ENCODE data around the gene FAHD2B.
"Not testable (repeated sequence)": the region's sequence is repeated elsewhere in the genome, so short reads cannot be mapped to it uniquely, and the experiment has no call there.

FAHD2B gene

GRCh38 chr2:97113050-97113881 lies 18.6 kb upstream of the FAHD2B start, which contains the start of gene ANKRD36:
Gene ANKRD36 (plus strand): TSS chr2:97113153. CDS start chr2:97113740, 587 bp downstream.
- not testable (repeated sequence) for H3K27me3 ChIP-seq (ENCODE audit: insufficient read depth, low read length); H3K79me2 ChIP-seq (ENCODE audit: control insufficient read depth, insufficient read depth, low read length, poor library complexity); H3K36me3 ChIP-seq (ENCODE audit: control insufficient read depth in 1 of 2, insufficient read depth in 2 of 2, low read length in 2 of 2); H2AK5ac ChIP-seq (ENCODE audit: low read length); H3K79me1 ChIP-seq (ENCODE audit: low read length); H3K23ac ChIP-seq (ENCODE audit: low read length); H3K9me3 ChIP-seq (ENCODE audit: insufficient read depth, low read depth, low read length); H3K4me1 ChIP-seq (ENCODE audit: control insufficient read depth in 1 of 2, insufficient read depth in 2 of 2, low read length in 2 of 2)
- Histone ChIP-seq H2AFZ (ENCODE audit: insufficient read depth, low read length, poor library complexity) (peak within 1 kb of the TSS; percentile 86), H4K8ac (ENCODE audit: low read depth, low read length) (peak within 1 kb of the TSS; percentile 98), H4K91ac (ENCODE audit: low read depth, low read length) (peak within 1 kb of the TSS; percentile 94), H3K4ac (ENCODE audit: low read depth, low read length) (peak within 1 kb of the TSS; percentile 58), H3K4me3 (ENCODE audit: low read depth, low read length) (peak within 1 kb of the TSS; percentile 81), H3K18ac (ENCODE audit: low read length) (peak within 1 kb of the TSS; percentile 97), H2BK5ac (ENCODE audit: low read depth, low read length, poor library complexity) (peak within 1 kb of the TSS; percentile 80), H3K14ac (ENCODE audit: low read length) (peak within 1 kb of the TSS; percentile 89), H2BK120ac (ENCODE audit: insufficient read depth, low read length, poor library complexity) (peak within 1 kb of the TSS; percentile 75), H2BK12ac (ENCODE audit: low read length) (peak within 1 kb of the TSS; percentile 23), H3K27ac (ENCODE audit: low read depth, low read length) (peak within 1 kb of the TSS; percentile 76), H3K9ac (ENCODE audit: low read length) (peak within 1 kb of the TSS; percentile 93), H3K4me2 (ENCODE audit: low read length) (peak within 1 kb of the TSS; percentile 100), H4K12ac (ENCODE audit: low read depth, low read length) (peak within 1 kb of the TSS; percentile 96)
- peak; percentile 33 to 61 for DNase-seq
- no CpG with 5 or more reads among the region's 74 CpGs for WGBS (ENCODE audit: extremely low coverage, insufficient coverage, insufficient read length)

GRCh38 chr2:97112320-97113049 lies 17.8 kb upstream of the FAHD2B start:
- Histone ChIP-seq H3K27ac (ENCODE audit: low read depth, low read length) (peak overlapping the region; percentile 54), H4K91ac (ENCODE audit: low read depth, low read length) (peak overlapping the region; percentile 77), H3K14ac (ENCODE audit: low read length) (peak overlapping the region; percentile 57), H2AFZ (ENCODE audit: insufficient read depth, low read length, poor library complexity) (peak overlapping the region; percentile 86), H3K4me2 (ENCODE audit: low read length) (peak overlapping the region; percentile 100), H3K9ac (ENCODE audit: low read length) (peak overlapping the region; percentile 93), H4K12ac (ENCODE audit: low read depth, low read length) (peak overlapping the region; percentile 79), H3K4me3 (ENCODE audit: low read depth, low read length) (peak overlapping the region; percentile 81), H2BK12ac (ENCODE audit: low read length) (peak overlapping the region; percentile 23), H4K8ac (ENCODE audit: low read depth, low read length) (peak overlapping the region; percentile 52)
- DNase-seq: peak; percentile 24 to 50
- not testable (repeated sequence) for H3K4me1 ChIP-seq (ENCODE audit: control insufficient read depth in 1 of 2, insufficient read depth in 2 of 2, low read length in 2 of 2); H3K27me3 ChIP-seq (ENCODE audit: insufficient read depth, low read length); H3K4ac ChIP-seq (ENCODE audit: low read depth, low read length); H2BK120ac ChIP-seq (ENCODE audit: insufficient read depth, low read length, poor library complexity); H3K23ac ChIP-seq (ENCODE audit: low read length); H2BK5ac ChIP-seq (ENCODE audit: low read depth, low read length, poor library complexity); H3K36me3 ChIP-seq (ENCODE audit: control insufficient read depth in 1 of 2, insufficient read depth in 2 of 2, low read length in 2 of 2); H3K9me3 ChIP-seq (ENCODE audit: insufficient read depth, low read depth, low read length); H3K18ac ChIP-seq (ENCODE audit: low read length); H2AK5ac ChIP-seq (ENCODE audit: low read length); H3K79me1 ChIP-seq (ENCODE audit: low read length); H3K79me2 ChIP-seq (ENCODE audit: control insufficient read depth, insufficient read depth, low read length, poor library complexity)
- no CpG with 5 or more reads among the region's 44 CpGs for WGBS (ENCODE audit: extremely low coverage, insufficient coverage, insufficient read length)

- not testable (repeated sequence) for H3K9me3 ChIP-seq (ENCODE audit: insufficient read depth, low read depth, low read length); H2AK5ac ChIP-seq (ENCODE audit: low read length); DNase-seq; H3K4me2 ChIP-seq (ENCODE audit: low read length); H3K4me3 ChIP-seq (ENCODE audit: low read depth, low read length); H3K4ac ChIP-seq (ENCODE audit: low read depth, low read length); H3K9ac ChIP-seq (ENCODE audit: low read length); H3K27ac ChIP-seq (ENCODE audit: low read depth, low read length); H3K36me3 ChIP-seq (ENCODE audit: control insufficient read depth in 1 of 2, insufficient read depth in 2 of 2, low read length in 2 of 2); H2BK12ac ChIP-seq (ENCODE audit: low read length); H4K8ac ChIP-seq (ENCODE audit: low read depth, low read length); H3K23ac ChIP-seq (ENCODE audit: low read length); H3K14ac ChIP-seq (ENCODE audit: low read length); H3K18ac ChIP-seq (ENCODE audit: low read length); H3K27me3 ChIP-seq (ENCODE audit: insufficient read depth, low read length); H3K79me2 ChIP-seq (ENCODE audit: control insufficient read depth, insufficient read depth, low read length, poor library complexity); H2BK120ac ChIP-seq (ENCODE audit: insufficient read depth, low read length, poor library complexity); H3K79me1 ChIP-seq (ENCODE audit: low read length); H3K4me1 ChIP-seq (ENCODE audit: control insufficient read depth in 1 of 2, insufficient read depth in 2 of 2, low read length in 2 of 2); H2BK5ac ChIP-seq (ENCODE audit: low read depth, low read length, poor library complexity); H4K12ac ChIP-seq (ENCODE audit: low read depth, low read length); H2AFZ ChIP-seq (ENCODE audit: insufficient read depth, low read length, poor library complexity); H4K91ac ChIP-seq (ENCODE audit: low read depth, low read length)
- no CpG with 5 or more reads among the region's 9 CpGs for WGBS (ENCODE audit: extremely low coverage, insufficient coverage, insufficient read length)
These were observed 16.6 kb upstream of the FAHD2B start for GRCh38 chr2:97111246-97111645.

GRCh38 chr2:97106878-97107277 lies 12.2 kb upstream of the FAHD2B start:
- H3K79me1 ChIP-seq (ENCODE audit: low read length); H2AK5ac ChIP-seq (ENCODE audit: low read length); H2BK120ac ChIP-seq (ENCODE audit: insufficient read depth, low read length, poor library complexity); H2BK5ac ChIP-seq (ENCODE audit: low read depth, low read length, poor library complexity); H4K8ac ChIP-seq (ENCODE audit: low read depth, low read length); H4K12ac ChIP-seq (ENCODE audit: low read depth, low read length); H3K27me3 ChIP-seq (ENCODE audit: insufficient read depth, low read length); H2BK12ac ChIP-seq (ENCODE audit: low read length); H2AFZ ChIP-seq (ENCODE audit: insufficient read depth, low read length, poor library complexity); H3K4me2 ChIP-seq (ENCODE audit: low read length); H4K91ac ChIP-seq (ENCODE audit: low read depth, low read length); H3K4me1 ChIP-seq (ENCODE audit: control insufficient read depth in 1 of 2, insufficient read depth in 2 of 2, low read length in 2 of 2); DNase-seq; H3K9me3 ChIP-seq (ENCODE audit: insufficient read depth, low read depth, low read length); H3K23ac ChIP-seq (ENCODE audit: low read length); H3K18ac ChIP-seq (ENCODE audit: low read length); H3K4me3 ChIP-seq (ENCODE audit: low read depth, low read length); H3K36me3 ChIP-seq (ENCODE audit: control insufficient read depth in 1 of 2, insufficient read depth in 2 of 2, low read length in 2 of 2); H3K14ac ChIP-seq (ENCODE audit: low read length); H3K4ac ChIP-seq (ENCODE audit: low read depth, low read length); H3K27ac ChIP-seq (ENCODE audit: low read depth, low read length); H3K9ac ChIP-seq (ENCODE audit: low read length); H3K79me2 ChIP-seq (ENCODE audit: control insufficient read depth, insufficient read depth, low read length, poor library complexity): not testable (repeated sequence)
- no CpG with 5 or more reads among the region's 2 CpGs for WGBS (ENCODE audit: extremely low coverage, insufficient coverage, insufficient read length)

Data from trophoblast cell (in vitro differentiated cells and primary cell).